Hematopoietic multipotent progenitor cell treated with erythropoietin and hydrocortisone succinate and interleukin-3 and kit ligand, for 15 days (in vitro differentiated cells): ENCODE results near the gene MCM3AP.

ENCODE experiments used
- DNase-seq: peaks from one replicate; pipeline ENCODE4 v3.0.0-alpha.2; 2015; ENCODE audit warnings: low spot score

The MCM3AP gene

GRCh38 chr21:46216132-46216747 lies 69.2 kb downstream of the MCM3AP start:
- no peak for DNase-seq

- DNase-seq = no peak
Measured at GRCh38 chr21:46215436-46216131, 69.8 kb downstream of the MCM3AP start.

- DNase-seq = no peak
Measured at GRCh38 chr21:46214478-46215340, 70.7 kb downstream of the MCM3AP start.

- no peak for DNase-seq
Measured at GRCh38 chr21:46213620-46214286, 71.7 kb downstream of the MCM3AP start.

GRCh38 chr21:46212721-46213484 lies 72.5 kb downstream of the MCM3AP start:
- no peak for DNase-seq

- DNase-seq = peak; percentile 20
Measured at GRCh38 chr21:46211786-46212720, 73.4 kb downstream of the MCM3AP start.

GRCh38 chr21:46211376-46211775 lies 74.0 kb downstream of the MCM3AP start:
- no peak for DNase-seq

- DNase-seq = no peak
Measured at GRCh38 chr21:46210378-46211136, 74.9 kb downstream of the MCM3AP start.

GRCh38 chr21:46208761-46209721 lies 76.4 kb downstream of the MCM3AP start:
- DNase-seq = no peak

GRCh38 chr21:46207920-46208591 lies 77.4 kb downstream of the MCM3AP start:
- DNase-seq = no peak

- no peak for DNase-seq
Measured at GRCh38 chr21:46207006-46207919, 78.1 kb downstream of the MCM3AP start.

GRCh38 chr21:46206163-46207005 lies 79.0 kb downstream of the MCM3AP start:
- no peak for DNase-seq

GRCh38 chr21:46205766-46206162 lies 79.6 kb downstream of the MCM3AP start:
- DNase-seq = no peak

GRCh38 chr21:46205166-46205565 lies 80.2 kb downstream of the MCM3AP start:
- no peak for DNase-seq

- no peak for DNase-seq
Measured at GRCh38 chr21:46203203-46203600, 82.2 kb downstream of the MCM3AP start.
